Body of pancreas (tissue), 4 donors: ENCODE data around the gene SYCN.

Experiments
- POLR2A ChIP-seq, 3 donors: fragments of 450-650 bp; IDR thresholded peaks; one replicate each; pipeline ENCODE4 v1.6.1; 2016; ENCODE audit warnings: antibody characterized with exemption in 3 of 3, mild to moderate bottlenecking in 2 of 3
- TF ChIP-seq, protein P1 (sequence below), 7 experiments: fragments of 450-650 bp in 4 of 7; fragments of 200-600 bp in 3 of 7; sonication (generic) in 3 of 7; IDR thresholded peaks; one replicate each; pipeline ENCODE4 v1.5.1; 2016 to 2019; ENCODE audit warnings: antibody characterized with exemption in 7 of 7

DNA sequence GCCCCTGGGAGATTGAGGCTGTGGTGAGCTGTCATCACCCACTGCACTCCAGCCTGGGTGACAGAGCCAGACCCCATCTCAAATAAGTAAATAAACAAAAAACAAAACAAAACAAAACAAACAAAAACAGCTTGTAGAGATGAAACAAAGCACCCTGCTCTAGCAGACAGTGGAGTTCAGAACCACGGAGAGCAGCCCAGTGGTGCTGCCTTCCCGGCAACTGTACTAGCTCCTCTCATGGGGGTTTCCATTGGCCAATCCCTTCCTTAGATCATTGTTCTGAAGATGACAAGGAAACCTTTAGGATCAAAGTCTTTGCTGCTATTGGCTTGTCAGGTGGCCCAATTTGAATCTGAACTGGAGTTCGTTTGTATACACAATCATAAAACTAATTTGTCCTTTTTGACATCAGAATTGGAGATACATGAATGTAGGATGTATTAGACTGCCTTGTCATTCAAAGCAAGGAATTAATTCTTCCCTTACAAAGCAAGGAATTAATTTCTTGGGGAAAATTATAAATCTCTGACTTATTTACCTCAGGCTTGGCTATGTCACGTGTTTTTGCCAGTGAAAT, 19.7 kb upstream of the SYCN start:
- TF ChIP-seq, protein P1, sequence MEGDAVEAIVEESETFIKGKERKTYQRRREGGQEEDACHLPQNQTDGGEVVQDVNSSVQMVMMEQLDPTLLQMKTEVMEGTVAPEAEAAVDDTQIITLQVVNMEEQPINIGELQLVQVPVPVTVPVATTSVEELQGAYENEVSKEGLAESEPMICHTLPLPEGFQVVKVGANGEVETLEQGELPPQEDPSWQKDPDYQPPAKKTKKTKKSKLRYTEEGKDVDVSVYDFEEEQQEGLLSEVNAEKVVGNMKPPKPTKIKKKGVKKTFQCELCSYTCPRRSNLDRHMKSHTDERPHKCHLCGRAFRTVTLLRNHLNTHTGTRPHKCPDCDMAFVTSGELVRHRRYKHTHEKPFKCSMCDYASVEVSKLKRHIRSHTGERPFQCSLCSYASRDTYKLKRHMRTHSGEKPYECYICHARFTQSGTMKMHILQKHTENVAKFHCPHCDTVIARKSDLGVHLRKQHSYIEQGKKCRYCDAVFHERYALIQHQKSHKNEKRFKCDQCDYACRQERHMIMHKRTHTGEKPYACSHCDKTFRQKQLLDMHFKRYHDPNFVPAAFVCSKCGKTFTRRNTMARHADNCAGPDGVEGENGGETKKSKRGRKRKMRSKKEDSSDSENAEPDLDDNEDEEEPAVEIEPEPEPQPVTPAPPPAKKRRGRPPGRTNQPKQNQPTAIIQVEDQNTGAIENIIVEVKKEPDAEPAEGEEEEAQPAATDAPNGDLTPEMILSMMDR (IDR thresholded peaks at IDR 0.05) = no peak
- no peak for TF ChIP-seq POLR2A (IDR thresholded peaks at IDR 0.05)
